Thoracic aorta (tissue), 2 donors: ENCODE results near the gene ANXA6. TPM values are rescaled to one million over a fixed set of nuclear protein-coding genes. Genes with fewer than 3 reads are reported as not detected.

Experiments used
- ATAC-seq: fragments of 150-250 bp; one replicate; pipeline ENCODE4 v1.8.0; 2017; ENCODE audit warnings: low read depth; ENCODE audit not compliant: insufficient number of reproducible peaks, low FRiP score
- DNase-seq: peaks from one replicate; pipeline ENCODE4 v3.0.0-alpha.2; 2020; ENCODE audit warnings: low spot score
- H3K27ac ChIP-seq, 2 donors: fragments of 200-600 bp; sonication (generic); 1 replicate in 1 of 2; 2 replicates in 1 of 2; pipeline ENCODE4 v1.5.1; 2016; ENCODE audit warnings: mild to moderate bottlenecking in 2 of 2, moderate library complexity in 2 of 2
- H3K27me3 ChIP-seq: fragments of 200-600 bp; sonication (generic); replicated peaks from 2 replicates; pipeline ENCODE4 v1.6.0; 2016; ENCODE audit warnings: mild to moderate bottlenecking; ENCODE audit not compliant: insufficient read depth
- H3K36me3 ChIP-seq: fragments of 200-600 bp; sonication (generic); one replicate; pipeline ENCODE4 v1.5.1; 2016
- H3K4me1 ChIP-seq, 2 donors: fragments of 200-600 bp; sonication (generic); 1 replicate in 1 of 2; 2 replicates in 1 of 2; pipeline versions ENCODE4 v1.5.1 to v1.6.0; 2016; ENCODE audit warnings: low read depth in 2 of 2, mild to moderate bottlenecking in 1 of 2; ENCODE audit not compliant: control insufficient read depth in 1 of 2
- H3K4me3 ChIP-seq: fragments of 200-600 bp; sonication (generic); 2 replicates; pipeline ENCODE4 v1.5.1; 2016; ENCODE audit warnings: mild to moderate bottlenecking
- H3K9me3 ChIP-seq: fragments of 200-600 bp; sonication (generic); 2 replicates; pipeline ENCODE4 v1.5.1; 2016
- CTCF ChIP-seq: fragments of 200-600 bp; sonication (generic); IDR thresholded peaks from one replicate; pipeline ENCODE4 v1.5.1; 2019; ENCODE audit warnings: antibody characterized with exemption
- total RNA-seq, 2 donors: library from RNA; depleted of rRNA; stranded (reverse); fragments of >200 nt; gene quantifications; one replicate each; pipeline versions ENCODE4 v1.1.0 to v1.2.3, GENCODE V29; 2016

Gene ANXA6
- total RNA-seq, 2 donors from 2014 or later, result 207 to 349 TPM

GRCh38 chr5:151083081-151083676, 74.4 kb downstream of the ANXA6 start:
- no peak for TF ChIP-seq CTCF
- Histone ChIP-seq H3K9me3 (no peaks in the 10 kb centered on the region), H3K4me3 (no peak overlapping the region), H3K27me3 (no peaks in the 10 kb centered on the region), H3K27ac (no peak overlapping the region), H3K36me3 (no peaks in the 10 kb centered on the region), H3K4me1 (peaks cover 40 to 61% of the 10 kb centered on the region in 2 donors)
- ATAC-seq, result no peak
- DNase-seq, result no peak

- H3K4me1 ChIP-seq, result peaks cover 40 to 64% of the 10 kb centered on the region in 2 donors
- peak overlapping the region; percentile 98 for H3K4me3 ChIP-seq
- DNase-seq, result no peak
These were observed 75.2 kb downstream of the ANXA6 start for GRCh38 chr5:151082282-151082902.

GRCh38 chr5:151081431-151082281, 75.9 kb downstream of the ANXA6 start:
- Histone ChIP-seq H3K27ac (peak overlapping the region; percentile 96 to 98), H3K9me3 (no peaks in the 10 kb centered on the region), H3K36me3 (no peaks in the 10 kb centered on the region), H3K4me1 (peaks cover 37 to 61% of the 10 kb centered on the region in 2 donors), H3K4me3 (peak overlapping the region; percentile 98), H3K27me3 (no peaks in the 10 kb centered on the region)
- no peak for DNase-seq
- no peak for TF ChIP-seq CTCF
- no peak for ATAC-seq

More at GRCh38 chr5:151082282-151082902, 75.2 kb downstream of the ANXA6 start:
- no peak for ATAC-seq
- H3K36me3 ChIP-seq, result no peaks in the 10 kb centered on the region
- H3K9me3 ChIP-seq, result no peaks in the 10 kb centered on the region
- H3K27me3 ChIP-seq, result no peaks in the 10 kb centered on the region
- peak; percentile 37 for TF ChIP-seq CTCF
- peak overlapping the region; percentile 96 to 98 for H3K27ac ChIP-seq

- Histone ChIP-seq H3K9me3 (no peaks in the 10 kb centered on the region), H3K4me1 (peaks cover 28 to 57% of the 10 kb centered on the region in 2 donors), H3K4me3 (peak within 1 kb of the TSS; percentile 98), H3K27ac (peak within 1 kb of the TSS; percentile 96 to 98), H3K36me3 (no peaks in the 10 kb centered on the region), H3K27me3 (no peaks in the 10 kb centered on the region)
- DNase-seq (peak; percentile 44), ATAC-seq (peak; percentile 62)
- TF ChIP-seq CTCF, result no peak
These were observed 76.8 kb downstream of the ANXA6 start, which contains the start of gene TNIP1 for GRCh38 chr5:151080613-151081430. Gene TNIP1, minus strand, starts transcription at chr5:151081034. Its CDS starts 15,939 bp downstream, at chr5:151065095.
